Mammary epithelial cell (primary cell): ENCODE measurements around the gene DMAC2L.

Source experiments
- CTCF ChIP-seq, 2 donors: IDR thresholded peaks in 1 of 2; conservative IDR thresholded peaks in 1 of 2; 2 replicates each; pipeline ENCODE4 v1.5.1; 2011 to 2012; ENCODE audit warnings: inconsistent platforms in 2 of 2, low read length in 2 of 2, mild to moderate bottlenecking in 2 of 2, control low read depth in 1 of 2, low read depth in 1 of 2; ENCODE audit not compliant: insufficient read depth in 1 of 2; ENCODE audit errors: extremely low read depth in 1 of 2
- EZH2 ChIP-seq: IDR thresholded peaks from 2 replicates; pipeline ENCODE4 v1.6.1; 2012; ENCODE audit warnings: low read length, inconsistent platforms, borderline replicate concordance

- TF ChIP-seq CTCF (conservative IDR thresholded peaks at IDR 0.05 in 1 of 2, IDR thresholded peaks at IDR 0.05 in 1 of 2; ENCODE audit: extremely low read depth in 1 of 2, insufficient read depth in 1 of 2, low read depth in 1 of 2, low read length in 2 of 2) (no peak), EZH2 (no peak)
Measured at GRCh38 chr14:50310445-50310844, 1.7 kb upstream of the DMAC2L start.
